Immature natural killer cell (primary cell): Measurements from ENCODE around the gene SH2D5. TPM values are rescaled to one million over a fixed set of nuclear protein-coding genes. Genes with fewer than 3 reads are reported as not detected.
"Not testable (repeated sequence)": the region's sequence is repeated elsewhere in the genome, so short reads cannot be mapped to it uniquely, and the experiment has no call there.

Experiments used
- DNase-seq, 3 donors: peaks; one replicate each; pipeline ENCODE4 v3.0.0; 2022; ENCODE audit warnings: mixed read lengths in 1 of 3
- H3K27ac Mint-ChIP-seq, 6 donors: one replicate each; pipeline ENCODE4 v1.8.0; 2020; ENCODE audit warnings: mixed read lengths in 6 of 6, mild to moderate bottlenecking in 5 of 6, inconsistent platforms in 4 of 6, moderate library complexity in 3 of 6
- H3K27me3 Mint-ChIP-seq, 3 donors: one replicate each; pipeline ENCODE4 v1.8.0; 2020 to 2021; ENCODE audit warnings: low read depth in 3 of 3, mild to moderate bottlenecking in 3 of 3, mixed read lengths in 3 of 3, moderate library complexity in 3 of 3, inconsistent platforms in 1 of 3
- H3K36me3 Mint-ChIP-seq, 3 donors: one replicate each; pipeline ENCODE4 v1.8.0; 2020; ENCODE audit warnings: mixed read lengths in 3 of 3, inconsistent platforms in 2 of 3, mild to moderate bottlenecking in 2 of 3
- H3K4me1 Mint-ChIP-seq, 2 donors: one replicate each; pipeline ENCODE4 v1.8.0; 2020; ENCODE audit warnings: inconsistent platforms in 2 of 2, mild to moderate bottlenecking in 2 of 2, mixed read lengths in 2 of 2, moderate library complexity in 1 of 2
- H3K4me3 Mint-ChIP-seq, 5 donors: one replicate each; pipeline ENCODE4 v1.8.0; 2020; ENCODE audit warnings: mild to moderate bottlenecking in 5 of 5, mixed read lengths in 5 of 5, inconsistent platforms in 3 of 5, moderate library complexity in 3 of 5
- H3K9me3 Mint-ChIP-seq, 6 donors: one replicate each; pipeline ENCODE4 v1.8.0; 2020; ENCODE audit warnings: mild to moderate bottlenecking in 6 of 6, mixed read lengths in 6 of 6, inconsistent platforms in 4 of 6, moderate library complexity in 3 of 6
- polyA plus RNA-seq, 3 donors: library from polyadenylated mRNA; unstranded; fragments of 300-500 nt; fragmentation: Illumina TruSeq; gene quantifications; one replicate each; pipeline ENCODE4 v1.2.3, GENCODE V29; 2021

Gene SH2D5
- polyA plus RNA-seq, 3 donors from 2014 or later: not detected

GRCh38 chr1:20725189-20726117, 7.0 kb downstream of the SH2D5 start:
- DNase-seq: no peak
- Mint-ChIP-seq H3K4me3 (no peak overlapping the region), H3K36me3 (no peaks in the 10 kb centered on the region), H3K27me3 (peaks cover 3 to 8% (median 6%) of the 10 kb centered on the region in 3 donors), H3K27ac (no peak overlapping the region), H3K4me1 (no peaks in the 10 kb centered on the region), H3K9me3 (no peaks in the 10 kb centered on the region)

GRCh38 chr1:20724364-20725188, 7.9 kb downstream of the SH2D5 start:
- Mint-ChIP-seq H3K9me3 (no peaks in the 10 kb centered on the region), H3K36me3 (no peaks in the 10 kb centered on the region), H3K27me3 (peaks cover 2 to 5% (median 4%) of the 10 kb centered on the region in 3 donors), H3K27ac (no peak overlapping the region), H3K4me3 (no peak overlapping the region), H3K4me1 (no peaks in the 10 kb centered on the region)
- DNase-seq: no peak

GRCh38 chr1:20723537-20724363, 8.8 kb downstream of the SH2D5 start:
- H3K4me3 Mint-ChIP-seq: no peak overlapping the region
- H3K27me3 Mint-ChIP-seq: peaks cover 5 to 7% (median 7%) of the 10 kb centered on the region in 3 donors
- H3K27ac Mint-ChIP-seq: no peak overlapping the region
- H3K36me3 Mint-ChIP-seq: no peaks in the 10 kb centered on the region
- no peaks in the 10 kb centered on the region for H3K9me3 Mint-ChIP-seq
- DNase-seq: no peak
- H3K4me1 Mint-ChIP-seq: peaks cover 0 to 1% of the 10 kb centered on the region in 2 donors

GRCh38 chr1:20723159-20723536, 9.4 kb downstream of the SH2D5 start:
- Mint-ChIP-seq H3K9me3 (no peaks in the 10 kb centered on the region), H3K27ac (no peak overlapping the region), H3K27me3 (peaks cover 6 to 13% (median 6%) of the 10 kb centered on the region in 3 donors), H3K36me3 (no peaks in the 10 kb centered on the region), H3K4me3 (no peak overlapping the region), H3K4me1 (peaks cover 0 to 4% of the 10 kb centered on the region in 2 donors)
- DNase-seq: no peak

GRCh38 chr1:20721117-20722061, 11.1 kb downstream of the SH2D5 start:
- DNase-seq: no peak
- H3K36me3 Mint-ChIP-seq: no peaks in the 10 kb centered on the region
- peaks cover 8 to 19% (median 14%) of the 10 kb centered on the region in 3 donors for H3K27me3 Mint-ChIP-seq
- no peak overlapping the region for H3K27ac Mint-ChIP-seq
- H3K4me3 Mint-ChIP-seq: no peak overlapping the region
- peaks cover 6 to 11% of the 10 kb centered on the region in 2 donors for H3K4me1 Mint-ChIP-seq
- no peaks in the 10 kb centered on the region for H3K9me3 Mint-ChIP-seq

- no peak for DNase-seq
- Mint-ChIP-seq H3K9me3 (no peaks in the 10 kb centered on the region), H3K27ac (no peak overlapping the region), H3K36me3 (no peaks in the 10 kb centered on the region), H3K4me1 (peaks cover 9 to 11% of the 10 kb centered on the region in 2 donors), H3K4me3 (no peak overlapping the region), H3K27me3 (peaks cover 15 to 24% (median 19%) of the 10 kb centered on the region in 3 donors)
Observed at GRCh38 chr1:20720631-20721091, 11.8 kb downstream of the SH2D5 start.

- Mint-ChIP-seq H3K27me3 (peaks cover 16 to 26% (median 21%) of the 10 kb centered on the region in 3 donors), H3K9me3 (no peaks in the 10 kb centered on the region), H3K27ac (peak overlapping the region in 1 of 6 donors; percentile 24), H3K4me1 (peaks cover 9 to 11% of the 10 kb centered on the region in 2 donors), H3K36me3 (no peaks in the 10 kb centered on the region), H3K4me3 (no peak overlapping the region)
- no peak for DNase-seq
Observed at GRCh38 chr1:20719871-20720620, 12.5 kb downstream of the SH2D5 start.

- H3K9me3 Mint-ChIP-seq: no peaks in the 10 kb centered on the region
- H3K4me1 Mint-ChIP-seq: peaks cover 9 to 11% of the 10 kb centered on the region in 2 donors
- H3K4me3 Mint-ChIP-seq: peak overlapping the region in 3 of 5 donors; percentile 57 to 72 (median 67)
- no peak for DNase-seq
- H3K27ac Mint-ChIP-seq: peak overlapping the region in 1 of 6 donors; percentile 65
- H3K27me3 Mint-ChIP-seq: peaks cover 16 to 29% (median 21%) of the 10 kb centered on the region in 3 donors
- no peaks in the 10 kb centered on the region for H3K36me3 Mint-ChIP-seq
Observed at GRCh38 chr1:20719261-20719660, 13.2 kb downstream of the SH2D5 start.

- Mint-ChIP-seq H3K27ac (peak overlapping the region in 2 of 6 donors; percentile 65 to 73), H3K4me1 (peaks cover 9 to 11% of the 10 kb centered on the region in 2 donors), H3K27me3 (peaks cover 17 to 29% (median 21%) of the 10 kb centered on the region in 3 donors), H3K4me3 (peak overlapping the region; percentile 57 to 72 (median 68))
- not testable (repeated sequence) for H3K9me3 Mint-ChIP-seq, DNase-seq, H3K36me3 Mint-ChIP-seq
Observed at GRCh38 chr1:20718343-20718882, 14.1 kb downstream of the SH2D5 start.

GRCh38 chr1:20717452-20718342, 14.8 kb downstream of the SH2D5 start, which contains the start of gene KIF17:
KIF17 (minus strand) TSS chr1:20718007; CDS start chr1:20717706, 301 bp downstream.
- DNase-seq: peak; percentile 69 to 70 (median 69)
- Mint-ChIP-seq H3K4me3 (peak within 1 kb of the TSS; percentile 68 to 77 (median 72)), H3K9me3 (no peaks in the 10 kb centered on the region), H3K4me1 (peaks cover 9 to 11% of the 10 kb centered on the region in 2 donors), H3K27ac (peak within 1 kb of the TSS in 3 of 6 donors; percentile 28 to 73 (median 65)), H3K27me3 (peaks cover 17 to 29% (median 21%) of the 10 kb centered on the region in 3 donors), H3K36me3 (no peaks in the 10 kb centered on the region)

GRCh38 chr1:20716232-20716631, 16.3 kb downstream of the SH2D5 start:
- no peak overlapping the region for H3K27ac Mint-ChIP-seq

More at GRCh38 chr1:20716232-20716631, 16.3 kb downstream of the SH2D5 start:
- Mint-ChIP-seq H3K4me3 (peak overlapping the region; percentile 49 to 77 (median 71)), H3K9me3 (no peaks in the 10 kb centered on the region), H3K36me3 (no peaks in the 10 kb centered on the region), H3K27me3 (peaks cover 17 to 29% (median 21%) of the 10 kb centered on the region in 3 donors), H3K4me1 (peaks cover 9 to 11% of the 10 kb centered on the region in 2 donors)
- no peak for DNase-seq
